Psoas muscle (tissue), 8 donors: Measurements from ENCODE around the gene GTF3C1. TPM values are rescaled to one million over a fixed set of nuclear protein-coding genes. Genes with fewer than 3 reads are reported as not detected.

Experiments
- ATAC-seq, 4 donors: fragments of 200-7000 bp; cut with Tn5 transposase; one replicate each; pipeline ENCODE4 v1.9.1; 2020; ENCODE audit warnings: moderate library complexity in 3 of 4, mild to moderate bottlenecking in 2 of 4
- DNase-seq, 2 donors: peaks; one replicate each; pipeline ENCODE4 v3.0.0-alpha.2; 2020
- H3K27ac ChIP-seq: fragments of 200-600 bp; one replicate; pipeline ENCODE4 v1.8.0; 2022
- H3K27me3 ChIP-seq, 3 donors: fragments of 200-600 bp in 1 of 3; one replicate each; pipeline versions ENCODE4 v1.6.1 to v1.8.0; 2013 to 2022; ENCODE audit warnings: low read length in 2 of 3, mild to moderate bottlenecking in 2 of 3, moderate library complexity in 1 of 3; ENCODE audit not compliant: insufficient read depth in 3 of 3
- H3K36me3 ChIP-seq, 2 donors: fragments of 200-600 bp in 1 of 2; one replicate each; pipeline versions ENCODE4 v1.6.1 to v1.8.0; 2013 to 2022; ENCODE audit warnings: low read depth in 1 of 2, mild to moderate bottlenecking in 1 of 2, moderate library complexity in 1 of 2; ENCODE audit not compliant: insufficient read depth in 1 of 2
- H3K4me1 ChIP-seq: fragments of 200-600 bp; one replicate; pipeline ENCODE4 v1.8.0; 2022
- H3K4me3 ChIP-seq: fragments of 200-600 bp; one replicate; pipeline ENCODE4 v1.8.0; 2022; ENCODE audit warnings: mild to moderate bottlenecking
- H3K9me3 ChIP-seq: fragments of 200-600 bp; one replicate; pipeline ENCODE4 v1.8.0; 2022
- WGBS, 3 donors: extraction: QIAGEN DNeasy Blood & Tissue Kit; methylation state at CpG; one replicate each; pipeline versions ENCODE4 v1.1.6 to v1.1.7; 2013; 5-methylcytosine and 5-hydroxymethylcytosine counted together
- intact Hi-C, 2 donors: fragments of 100-400 bp; cut with DNase I; formaldehyde crosslinking; loops; one replicate each; pipeline versions ENCODE4 v1.11.0 to v1.14.2; 2022
- polyA plus RNA-seq, 3 donors: library from polyadenylated mRNA; stranded (reverse); fragments of 200-250 nt; gene quantifications; one replicate each; pipeline ENCODE4 v1.2.3, GENCODE V29; 2013
- total RNA-seq, 4 donors: library from RNA; stranded (reverse); fragmentation: NEBNext Ultra II Directional in 2 of 4; extraction: Animal tissue kit (Norgen Biotek cat#: 25700) in 2 of 4; gene quantifications; one replicate each; pipeline versions ENCODE4 v1.2.1 to v1.2.4, GENCODE V29; 2021 to 2023
- TF ChIP-seq, protein P1 (sequence below): fragments of 200-600 bp; IDR thresholded peaks from one replicate; pipeline ENCODE4 v1.8.0; 2022; ENCODE audit warnings: antibody characterized with exemption
- donor health status: healthy with polysubstance abuse.
- donor health status: DM: no; HTN: no; CAD: no; lungs with moderate emphysema.
- donor health status: Bipolar disorder and iron deficiency.
- donor health status: healthy.
- donor health status: DM: yes; HTN: yes; CAD: no.
- donor health status: DM: no; HTN: no; CAD: no.
- donor health status: DM: no; HTN: no; CAD: no.
- donor health status: DM: yes; HTN: yes; CAD: no.

The GTF3C1 gene
- total and polyA plus RNA-seq, 7 donors: 35.2 to 95.5 (median 50.6) TPM

DNA sequence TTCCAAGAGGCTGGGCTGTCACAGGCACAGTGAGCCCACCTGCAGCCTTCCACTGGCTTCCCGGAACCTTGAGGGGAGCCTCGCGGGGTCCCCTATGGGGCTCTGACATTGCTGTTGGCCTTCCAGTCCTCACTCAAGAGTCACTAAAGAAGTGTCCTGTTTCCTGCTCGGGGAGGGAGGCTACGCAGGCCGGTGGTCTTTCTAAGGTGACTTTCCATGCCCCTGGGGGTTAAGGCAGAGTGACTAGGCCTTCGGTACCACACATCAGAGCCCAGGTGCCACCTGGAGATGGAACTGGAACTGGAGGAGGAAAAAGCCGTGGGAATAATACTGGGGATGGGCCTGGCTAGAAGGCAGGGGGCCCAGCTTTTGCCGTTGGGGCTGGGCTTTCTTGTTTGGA is 75.7 kb downstream of the GTF3C1 start:
- Histone ChIP-seq H3K27me3 (no peaks in the 10 kb centered on the region), H3K4me1 (peaks cover 4% of the 10 kb centered on the region), H3K27ac (no peak overlapping the region), H3K36me3 (peaks cover 24 to 100% of the 10 kb centered on the region in 2 donors), H3K4me3 (no peak overlapping the region), H3K9me3 (no peaks in the 10 kb centered on the region)
- TF ChIP-seq, protein P1, sequence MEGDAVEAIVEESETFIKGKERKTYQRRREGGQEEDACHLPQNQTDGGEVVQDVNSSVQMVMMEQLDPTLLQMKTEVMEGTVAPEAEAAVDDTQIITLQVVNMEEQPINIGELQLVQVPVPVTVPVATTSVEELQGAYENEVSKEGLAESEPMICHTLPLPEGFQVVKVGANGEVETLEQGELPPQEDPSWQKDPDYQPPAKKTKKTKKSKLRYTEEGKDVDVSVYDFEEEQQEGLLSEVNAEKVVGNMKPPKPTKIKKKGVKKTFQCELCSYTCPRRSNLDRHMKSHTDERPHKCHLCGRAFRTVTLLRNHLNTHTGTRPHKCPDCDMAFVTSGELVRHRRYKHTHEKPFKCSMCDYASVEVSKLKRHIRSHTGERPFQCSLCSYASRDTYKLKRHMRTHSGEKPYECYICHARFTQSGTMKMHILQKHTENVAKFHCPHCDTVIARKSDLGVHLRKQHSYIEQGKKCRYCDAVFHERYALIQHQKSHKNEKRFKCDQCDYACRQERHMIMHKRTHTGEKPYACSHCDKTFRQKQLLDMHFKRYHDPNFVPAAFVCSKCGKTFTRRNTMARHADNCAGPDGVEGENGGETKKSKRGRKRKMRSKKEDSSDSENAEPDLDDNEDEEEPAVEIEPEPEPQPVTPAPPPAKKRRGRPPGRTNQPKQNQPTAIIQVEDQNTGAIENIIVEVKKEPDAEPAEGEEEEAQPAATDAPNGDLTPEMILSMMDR: no peak
- 86 to 90% (median 89%) methylated on average over 9 of the region's 9 CpGs for WGBS, 3 donors
- intact Hi-C loops: no loop called here
- DNase-seq: no peak
- ATAC-seq: no peak

DNA sequence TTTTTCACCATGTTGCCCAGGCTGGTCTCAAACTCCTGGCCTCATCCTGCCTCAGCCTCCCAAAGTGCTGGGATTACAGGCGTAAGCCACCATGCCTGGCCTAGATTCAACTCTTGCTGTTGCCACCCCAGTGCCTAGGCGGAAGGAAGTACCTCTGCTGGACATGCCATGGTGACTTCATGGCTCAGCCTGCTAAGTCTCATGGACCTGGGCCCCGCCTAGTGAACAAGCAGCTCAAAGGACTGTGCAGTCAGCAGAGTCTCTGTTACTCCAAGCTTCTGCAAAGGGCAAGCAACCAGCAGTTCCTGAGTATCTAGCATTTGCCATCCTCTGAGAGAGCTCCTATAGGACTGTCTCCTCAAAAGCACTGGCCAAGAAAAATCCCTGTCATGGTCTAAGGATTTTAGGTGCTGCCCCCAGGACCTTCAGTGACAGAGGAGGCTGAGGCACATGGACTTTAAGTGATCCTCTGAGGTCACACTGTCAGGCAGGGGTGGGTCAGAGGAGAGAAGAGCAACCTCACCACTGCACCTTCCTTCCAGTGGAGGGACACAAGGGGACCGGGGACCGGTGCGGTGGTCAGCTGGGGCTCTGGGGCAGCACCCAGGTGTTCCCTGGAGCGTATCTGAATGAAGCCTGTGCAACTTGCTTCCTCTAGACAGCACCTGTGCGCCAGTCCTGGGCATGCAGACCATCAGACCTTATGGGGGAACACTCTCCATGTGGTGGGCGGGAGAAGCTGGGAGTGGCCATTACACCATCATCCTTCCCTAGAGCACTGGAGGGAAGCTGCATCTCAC is 76.4 kb downstream of the GTF3C1 start:
- Histone ChIP-seq H3K4me1 (peaks cover 4% of the 10 kb centered on the region), H3K9me3 (no peaks in the 10 kb centered on the region), H3K4me3 (no peak overlapping the region), H3K27me3 (no peaks in the 10 kb centered on the region), H3K36me3 (peaks cover 21 to 100% of the 10 kb centered on the region in 2 donors), H3K27ac (no peak overlapping the region)
- no peak for ATAC-seq
- DNase-seq: no peak
- intact Hi-C loops: no loop called here
- WGBS, 3 donors: 96 to 98% (median 97%) methylated on average over 9 of the region's 9 CpGs
- TF ChIP-seq, protein P1: no peak

DNA sequence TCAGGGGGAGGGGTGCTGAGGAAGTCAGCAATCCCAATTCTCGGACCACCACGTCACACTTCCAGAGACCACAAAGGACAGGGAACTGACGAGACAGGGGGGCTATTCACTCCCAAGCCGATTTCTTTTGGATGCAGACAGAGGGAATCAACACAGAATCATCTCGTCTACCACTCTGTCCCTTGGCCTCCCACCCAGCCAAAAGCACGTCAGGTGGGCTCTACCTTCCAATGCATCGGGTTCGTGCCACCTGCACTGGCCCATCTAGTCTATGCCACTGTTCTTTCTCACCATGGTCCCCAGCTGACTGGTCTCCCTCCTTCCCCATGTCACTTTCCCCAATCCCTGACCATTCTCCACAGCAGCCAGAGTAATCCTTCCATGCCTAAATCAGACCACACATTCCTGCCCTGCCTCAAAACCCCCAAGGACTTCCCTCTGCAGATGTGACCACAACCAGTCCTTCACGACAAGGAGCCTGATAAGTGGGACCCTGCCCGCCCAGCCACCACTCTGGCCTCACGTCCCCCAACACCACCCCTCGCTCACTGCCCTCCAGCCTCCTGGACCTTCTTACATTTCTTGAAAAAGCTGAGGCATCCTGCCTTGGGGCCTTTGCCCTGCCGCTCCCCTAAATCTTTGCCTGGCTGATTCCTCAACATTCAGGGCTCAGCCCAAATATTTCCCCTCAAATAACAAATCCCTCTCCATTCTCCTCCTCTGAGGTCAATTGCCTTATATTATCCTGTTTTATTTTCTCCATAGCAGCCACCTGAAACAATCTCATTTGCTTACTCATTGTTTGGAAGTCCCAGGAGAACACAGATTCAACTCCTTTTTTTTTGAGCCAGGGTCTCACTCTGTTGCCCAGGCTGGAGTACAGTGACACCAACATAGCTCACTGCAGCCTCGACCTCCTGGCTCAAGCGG is 77.4 kb downstream of the GTF3C1 start:
- no peak overlapping the region for H3K27ac ChIP-seq
- TF ChIP-seq, protein P1: no peak
- no peak overlapping the region for H3K4me3 ChIP-seq
- 91 to 95% (median 92%) methylated on average over 15 of the region's 15 CpGs for WGBS, 3 donors
- no peaks in the 10 kb centered on the region for H3K27me3 ChIP-seq
- intact Hi-C loops: no loop called here
- H3K36me3 ChIP-seq: peaks cover 21 to 100% of the 10 kb centered on the region in 2 donors
- no peaks in the 10 kb centered on the region for H3K9me3 ChIP-seq
- H3K4me1 ChIP-seq: peaks cover 4% of the 10 kb centered on the region
- ATAC-seq (no peak), DNase-seq (no peak)

DNA sequence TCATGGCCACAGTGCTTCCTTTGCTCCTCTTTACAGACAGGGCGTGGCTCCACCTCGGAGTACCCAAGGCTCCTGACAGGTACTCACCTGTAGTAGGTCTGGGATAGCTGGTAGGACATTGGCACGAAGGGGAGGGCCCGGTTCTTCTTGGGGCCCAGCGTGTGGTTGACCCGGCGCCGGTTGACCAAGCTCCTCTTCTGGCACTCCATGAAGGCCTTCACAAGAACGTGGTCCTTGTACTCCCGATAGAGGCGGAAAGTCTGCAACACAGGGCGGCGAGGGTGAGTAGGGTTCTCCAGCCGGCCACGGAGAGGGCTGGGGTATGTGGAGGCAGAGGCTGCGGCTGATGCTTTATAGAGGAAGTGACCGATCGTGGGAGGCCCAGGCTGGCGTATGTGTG is 78.1 kb downstream of the GTF3C1 start:
- no peaks in the 10 kb centered on the region for H3K9me3 ChIP-seq
- H3K4me3 ChIP-seq: no peak overlapping the region
- intact Hi-C loops: no loop called here
- H3K36me3 ChIP-seq: peaks cover 21 to 100% of the 10 kb centered on the region in 2 donors
- no peak overlapping the region for H3K27ac ChIP-seq
- DNase-seq (no peak), ATAC-seq (no peak)
- H3K27me3 ChIP-seq: no peaks in the 10 kb centered on the region
- 92 to 94% (median 94%) methylated on average over 19 of the region's 19 CpGs for WGBS, 3 donors
- TF ChIP-seq, protein P1: no peak
- peaks cover 4% of the 10 kb centered on the region for H3K4me1 ChIP-seq
